Activated CD4-positive, alpha-beta memory T cell treated with anti-CD3 and anti-CD28 coated beads for 36 hours (primary cell): ENCODE measurements around the gene NEDD4L. TPM values are rescaled to one million over a fixed set of nuclear protein-coding genes. Genes with fewer than 3 reads are reported as not detected.

Source experiments
- CTCF ChIA-PET: fragments of 350-600 bp; sonication (Branson Sonifier 250); formaldehyde crosslinking; loops from one replicate; lab custom pipeline; 2021; ENCODE audit warnings: antibody characterized with exemption, inconsistent platforms; lab: Charles Lee
- POLR2A ChIA-PET: fragments of 350-600 bp; sonication (Branson Sonifier 250); formaldehyde crosslinking; loops from one replicate; lab custom pipeline; 2021; ENCODE audit warnings: antibody characterized with exemption; lab: Charles Lee
- DNase-seq: peaks from one replicate; pipeline ENCODE4 v3.0.0-alpha.2; 2020
- H3K27ac Mint-ChIP-seq: one replicate; pipeline ENCODE4 v1.8.0; 2021; ENCODE audit warnings: mixed read lengths
- H3K27me3 Mint-ChIP-seq: one replicate; pipeline ENCODE4 v1.8.0; 2021; ENCODE audit warnings: mixed read lengths
- H3K36me3 Mint-ChIP-seq: one replicate; pipeline ENCODE4 v1.8.0; 2021; ENCODE audit warnings: mixed read lengths
- H3K4me1 Mint-ChIP-seq: one replicate; pipeline ENCODE4 v1.8.0; 2021; ENCODE audit warnings: low read depth, mixed read lengths
- H3K4me3 Mint-ChIP-seq: one replicate; pipeline ENCODE4 v1.8.0; 2021; ENCODE audit warnings: mild to moderate bottlenecking, mixed read lengths
- H3K9me3 Mint-ChIP-seq: one replicate; pipeline ENCODE4 v1.8.0; 2021; ENCODE audit warnings: mixed read lengths
- intact Hi-C: fragments of 100-400 bp; cut with micrococcal nuclease; formaldehyde crosslinking; loops from one replicate; pipeline ENCODE4 v1.15.1; 2023
- total RNA-seq, 2 experiments: library from RNA; stranded (reverse); gene quantifications; one replicate each; pipeline ENCODE4 v1.2.3, GENCODE V29; 2021

The NEDD4L gene
- total RNA-seq, 2 experiments from 2014 or later = 3.4 to 3.8 TPM

- H3K9me3 Mint-ChIP-seq = no peaks in the 10 kb centered on the region
- no peak overlapping the region for H3K4me3 Mint-ChIP-seq
- CTCF ChIA-PET = no interaction called here
- DNase-seq = no peak
- no peaks in the 10 kb centered on the region for H3K36me3 Mint-ChIP-seq
- intact Hi-C loops = loop anchor here (5.0 kb wide), 1 partner anchor 125 kb away; no protein-coding TSS in a partner anchor
- no peak overlapping the region for H3K27ac Mint-ChIP-seq
- H3K27me3 Mint-ChIP-seq = peaks cover 14% of the 10 kb centered on the region
- POLR2A ChIA-PET = no interaction called here
- peaks cover 21% of the 10 kb centered on the region for H3K4me1 Mint-ChIP-seq
Observed at GRCh38 chr18:58196881-58197872, 153.2 kb downstream of the NEDD4L start.

- no peak overlapping the region for H3K27ac Mint-ChIP-seq
- intact Hi-C loops = no loop called here
- peaks cover 3% of the 10 kb centered on the region for H3K4me1 Mint-ChIP-seq
- no peaks in the 10 kb centered on the region for H3K36me3 Mint-ChIP-seq
- CTCF ChIA-PET = no interaction called here
- peaks cover 7% of the 10 kb centered on the region for H3K27me3 Mint-ChIP-seq
- no peak for DNase-seq
- H3K4me3 Mint-ChIP-seq = no peak overlapping the region
- H3K9me3 Mint-ChIP-seq = no peaks in the 10 kb centered on the region
- POLR2A ChIA-PET = no interaction called here
Observed at GRCh38 chr18:58201268-58201667, 157.2 kb downstream of the NEDD4L start.

GRCh38 chr18:58201733-58202730, 158.0 kb downstream of the NEDD4L start:
- CTCF ChIA-PET = interaction anchor here (0.9 kb wide), 1 partner anchor 21 kb away, joined by 3 read pairs; no protein-coding TSS in a partner anchor

GRCh38 chr18:58204776-58205442, 160.9 kb downstream of the NEDD4L start:
- no peak overlapping the region for H3K27ac Mint-ChIP-seq
- ChIA-PET CTCF (interaction anchor here (0.9 to 2.1 kb wide), 2 partner anchors 11 to 24 kb away, joined by 3 to 4 read pairs; no protein-coding TSS in a partner anchor), POLR2A (no interaction called here)
- H3K27me3 Mint-ChIP-seq = peaks cover 4% of the 10 kb centered on the region
- DNase-seq = no peak
- intact Hi-C loops = no loop called here
- H3K36me3 Mint-ChIP-seq = no peaks in the 10 kb centered on the region
- no peaks in the 10 kb centered on the region for H3K9me3 Mint-ChIP-seq
- no peak overlapping the region for H3K4me3 Mint-ChIP-seq
- no peaks in the 10 kb centered on the region for H3K4me1 Mint-ChIP-seq

More at GRCh38 chr18:58201733-58202730, 158.0 kb downstream of the NEDD4L start:
- Mint-ChIP-seq H3K4me3 (no peak overlapping the region), H3K9me3 (no peaks in the 10 kb centered on the region), H3K27me3 (peaks cover 5% of the 10 kb centered on the region), H3K27ac (no peak overlapping the region), H3K4me1 (no peaks in the 10 kb centered on the region), H3K36me3 (no peaks in the 10 kb centered on the region)
- DNase-seq = no peak
- POLR2A ChIA-PET = no interaction called here
- intact Hi-C loops = no loop called here

GRCh38 chr18:58205443-58206160, 161.6 kb downstream of the NEDD4L start:
- Mint-ChIP-seq H3K4me1 (no peaks in the 10 kb centered on the region), H3K36me3 (no peaks in the 10 kb centered on the region), H3K4me3 (no peak overlapping the region), H3K27ac (no peak overlapping the region), H3K27me3 (peaks cover 4% of the 10 kb centered on the region), H3K9me3 (no peaks in the 10 kb centered on the region)
- POLR2A ChIA-PET = no interaction called here
- CTCF ChIA-PET = interaction anchor here (1.7 to 2.1 kb wide), 2 partner anchors 12 to 24 kb away, joined by 4 to 5 read pairs; no protein-coding TSS in a partner anchor
- DNase-seq = no peak
- intact Hi-C loops = no loop called here

GRCh38 chr18:58207520-58208152, 163.6 kb downstream of the NEDD4L start:
- CTCF ChIA-PET = no interaction called here
- no peaks in the 10 kb centered on the region for H3K9me3 Mint-ChIP-seq
- no peak for DNase-seq
- intact Hi-C loops = no loop called here
- H3K36me3 Mint-ChIP-seq = no peaks in the 10 kb centered on the region
- H3K27me3 Mint-ChIP-seq = peaks cover 7% of the 10 kb centered on the region
- POLR2A ChIA-PET = no interaction called here
- no peaks in the 10 kb centered on the region for H3K4me1 Mint-ChIP-seq
- no peak overlapping the region for H3K27ac Mint-ChIP-seq
- H3K4me3 Mint-ChIP-seq = no peak overlapping the region

GRCh38 chr18:58208207-58208932, 164.3 kb downstream of the NEDD4L start:
- Mint-ChIP-seq H3K4me3 (no peak overlapping the region), H3K9me3 (no peaks in the 10 kb centered on the region), H3K27ac (no peak overlapping the region), H3K4me1 (peaks cover 3% of the 10 kb centered on the region), H3K36me3 (no peaks in the 10 kb centered on the region), H3K27me3 (peaks cover 7% of the 10 kb centered on the region)
- intact Hi-C loops = no loop called here
- ChIA-PET POLR2A (no interaction called here), CTCF (no interaction called here)
- DNase-seq = no peak

- POLR2A ChIA-PET = no interaction called here
- H3K27me3 Mint-ChIP-seq = peaks cover 7% of the 10 kb centered on the region
- H3K4me3 Mint-ChIP-seq = no peak overlapping the region
- CTCF ChIA-PET = no interaction called here
- no peak for DNase-seq
- no peak overlapping the region for H3K27ac Mint-ChIP-seq
- no peaks in the 10 kb centered on the region for H3K36me3 Mint-ChIP-seq
- intact Hi-C loops = no loop called here
- H3K9me3 Mint-ChIP-seq = no peaks in the 10 kb centered on the region
- H3K4me1 Mint-ChIP-seq = peaks cover 12% of the 10 kb centered on the region
Observed at GRCh38 chr18:58209326-58209725, 165.3 kb downstream of the NEDD4L start.

- peaks cover 12% of the 10 kb centered on the region for H3K4me1 Mint-ChIP-seq
Observed at GRCh38 chr18:58211510-58211909, 167.5 kb downstream of the NEDD4L start.

GRCh38 chr18:58212274-58212673, 168.2 kb downstream of the NEDD4L start:
- Mint-ChIP-seq H3K4me1 (peaks cover 12% of the 10 kb centered on the region), H3K4me3 (no peak overlapping the region), H3K27me3 (peaks cover 3% of the 10 kb centered on the region), H3K27ac (no peak overlapping the region), H3K9me3 (no peaks in the 10 kb centered on the region), H3K36me3 (no peaks in the 10 kb centered on the region)
- intact Hi-C loops = no loop called here
- POLR2A ChIA-PET = no interaction called here
- no peak for DNase-seq
- CTCF ChIA-PET = no interaction called here

More at GRCh38 chr18:58211510-58211909, 167.5 kb downstream of the NEDD4L start:
- Mint-ChIP-seq H3K27me3 (peaks cover 3% of the 10 kb centered on the region), H3K4me3 (no peak overlapping the region), H3K27ac (no peak overlapping the region), H3K9me3 (no peaks in the 10 kb centered on the region), H3K36me3 (no peaks in the 10 kb centered on the region)
- no peak for DNase-seq
- intact Hi-C loops = no loop called here
- POLR2A ChIA-PET = no interaction called here
- CTCF ChIA-PET = no interaction called here
